NB4 (cell line): ENCODE results near the gene RTN4RL2.

Source experiments
- DNase-seq: peaks from one replicate; pipeline ENCODE4 v3.0.0; 2010; ENCODE audit warnings: low read depth
- H3K4me3 ChIP-seq: one replicate; pipeline ENCODE4 v1.5.1; 2011; ENCODE audit warnings: mild to moderate bottlenecking, low read depth, low read length, moderate library complexity
- CTCF ChIP-seq: IDR thresholded peaks from one replicate; pipeline ENCODE4 v1.5.1; 2012; ENCODE audit warnings: low read depth, low read length
- MAX ChIP-seq: IDR thresholded peaks from 2 replicates; pipeline ENCODE4 v1.6.1; 2011; ENCODE audit warnings: low read depth, low read length
- MYC ChIP-seq: IDR thresholded peaks from 2 replicates; pipeline ENCODE4 v1.6.1; 2011; ENCODE audit warnings: low read depth, low read length
- POLR2A ChIP-seq: IDR thresholded peaks from 2 replicates; pipeline ENCODE4 v1.6.1; 2011; ENCODE audit warnings: mild to moderate bottlenecking; ENCODE audit not compliant: insufficient read length; ENCODE audit errors: extremely low read depth

RTN4RL2 gene

GRCh38 chr11:57424137-57424791 lies 36.1 kb upstream of the RTN4RL2 start:
- H3K4me3 ChIP-seq = peak overlapping the region; percentile 99
- no peak for DNase-seq
- TF ChIP-seq POLR2A (no peak), MAX (no peak), CTCF (no peak), MYC (no peak)

- H3K4me3 ChIP-seq = peak overlapping the region; percentile 99
- peak; percentile 99 for DNase-seq
- TF ChIP-seq MYC = peak; percentile 99
- TF ChIP-seq MAX = peak; percentile 99
- TF ChIP-seq CTCF = no peak
Measured at GRCh38 chr11:57424792-57425564, 35.4 kb upstream of the RTN4RL2 start.

GRCh38 chr11:57425565-57426438 lies 34.5 kb upstream of the RTN4RL2 start:
- peak; percentile 55 for DNase-seq
- TF ChIP-seq CTCF (no peak), MAX (peak; percentile 67; the same call in 1 of the 2 replicates)
- H3K4me3 ChIP-seq = peak overlapping the region; percentile 99

- peak overlapping the region; percentile 99 for H3K4me3 ChIP-seq
- TF ChIP-seq CTCF = no peak
- TF ChIP-seq MAX = peak; percentile 90
- TF ChIP-seq POLR2A = no peak
- TF ChIP-seq MYC = peak; percentile 76
- peak; percentile 44 for DNase-seq
Measured at GRCh38 chr11:57426439-57426928, 33.8 kb upstream of the RTN4RL2 start.

GRCh38 chr11:57426929-57427726 lies 33.2 kb upstream of the RTN4RL2 start, which contains the start of gene SLC43A3:
Gene SLC43A3, minus strand, starts transcription at chr11:57427121. Its CDS starts 949 bp downstream, at chr11:57426172.
- peak; percentile 97 for DNase-seq
- peak within 1 kb of the TSS; percentile 99 for H3K4me3 ChIP-seq
- TF ChIP-seq MYC = peak; percentile 60; the same call in 1 of the 2 replicates
- peak; percentile 93 for TF ChIP-seq POLR2A
- TF ChIP-seq CTCF = no peak
- peak; percentile 46; the same call in 1 of the 2 replicates for TF ChIP-seq MAX
